Endothelial cell of umbilical vein (primary cell): Measurements from ENCODE around the gene METTL9. TPM values are rescaled to one million over a fixed set of nuclear protein-coding genes. Genes with fewer than 3 reads are reported as not detected.

Experiments
- BruUV-seq: library from RNA; stranded (reverse); fragments of 400-500 nt; replicated peaks from 2 replicates; lab custom pipeline; 2021; lab: Mats Ljungman, UMichigan
- CTCF ChIA-PET: fragments of 300-600, 350-600 bp; sonication (Branson Sonifier 250); formaldehyde crosslinking; loops from one replicate; lab custom pipeline; 2021; ENCODE audit warnings: antibody characterized with exemption, inconsistent platforms; lab: Charles Lee
- POLR2A ChIA-PET: fragments of 300-600, 350-600 bp; sonication (Branson Sonifier 250); formaldehyde crosslinking; loops from one replicate; lab custom pipeline; 2021; ENCODE audit warnings: antibody characterized with exemption, inconsistent platforms; lab: Charles Lee
- DNase-seq: peaks from one replicate; pipeline ENCODE4 v3.0.0-alpha.2; 2011; ENCODE audit warnings: low read depth, low spot score
- FAIRE-seq: peaks from 2 replicates; lab custom pipeline; 2011; peaks lifted over from hg19 to GRCh38; lab: Jason Lieb, UNC
- H2AFZ ChIP-seq: 2 replicates; pipeline ENCODE4 v1.6.0; 2012; ENCODE audit warnings: low read depth, low read length, control low read depth, inconsistent platforms
- H3K27ac ChIP-seq: 2 replicates; pipeline ENCODE4 v1.5.1; 2011; ENCODE audit warnings: low read depth, mild to moderate bottlenecking, control low read depth, low read length, moderate library complexity; ENCODE audit not compliant: insufficient read depth
- H3K27me3 ChIP-seq, 2 experiments: 2 replicates each; pipeline versions ENCODE4 v1.6.0 to v1.6.1; 2011; ENCODE audit warnings: low read length in 2 of 2, mixed read lengths in 1 of 2; ENCODE audit not compliant: control insufficient read depth in 2 of 2, insufficient read depth in 2 of 2
- H3K36me3 ChIP-seq, 2 experiments: 2 replicates in 1 of 2; 3 replicates in 1 of 2; pipeline ENCODE4 v1.5.1; 2011; ENCODE audit warnings: low read length in 2 of 2, mild to moderate bottlenecking in 1 of 2, moderate library complexity in 1 of 2; ENCODE audit not compliant: control insufficient read depth in 2 of 2, insufficient read depth in 2 of 2; ENCODE audit errors: extremely low read depth in 1 of 2
- H3K4me1 ChIP-seq: 3 replicates; pipeline ENCODE4 v1.5.1; 2011; ENCODE audit warnings: mild to moderate bottlenecking, low read length; ENCODE audit not compliant: control insufficient read depth, insufficient read depth; ENCODE audit errors: extremely low read depth
- H3K4me2 ChIP-seq: 2 replicates; pipeline ENCODE4 v1.6.1; 2011; ENCODE audit warnings: low read length, control low read depth, mixed read lengths; ENCODE audit not compliant: insufficient read depth
- H3K4me3 ChIP-seq, 3 experiments: fragments of 200-600 bp in 1 of 3; sonication (generic), shearing (Covaris generic) in 1 of 3; replicated peaks in 1 of 3; 2 replicates each; pipeline ENCODE4 v1.5.1; 2011 to 2016; ENCODE audit warnings: control low read depth in 3 of 3, low read length in 3 of 3, mild to moderate bottlenecking in 2 of 3, inconsistent platforms in 1 of 3, low read depth in 1 of 3, moderate library complexity in 1 of 3; ENCODE audit not compliant: insufficient read depth in 1 of 3
- H3K79me2 ChIP-seq: 2 replicates; pipeline ENCODE4 v1.6.0; 2012; ENCODE audit warnings: low read length, inconsistent platforms; ENCODE audit not compliant: control insufficient read depth, insufficient read depth
- H3K9ac ChIP-seq: replicated peaks from 2 replicates; pipeline ENCODE3; 2011; ENCODE audit warnings: low read length, control low read depth; ENCODE audit not compliant: insufficient read depth; ENCODE audit errors: extremely low read depth
- H3K9me1 ChIP-seq: replicated peaks from 3 replicates; pipeline ENCODE4 v1.6.0; 2011; ENCODE audit warnings: mild to moderate bottlenecking, low read length; ENCODE audit not compliant: control insufficient read depth, insufficient read depth; ENCODE audit errors: extremely low read depth
- H3K9me3 ChIP-seq: replicated peaks from 2 replicates; pipeline ENCODE4 v1.5.1; 2012; ENCODE audit warnings: low read length, inconsistent platforms; ENCODE audit not compliant: control insufficient read depth, insufficient read depth
- H4K20me1 ChIP-seq: replicated peaks from 2 replicates; pipeline ENCODE3; 2011; ENCODE audit warnings: mild to moderate bottlenecking, low read length; ENCODE audit not compliant: control insufficient read depth, insufficient read depth; ENCODE audit errors: extremely low read depth
- EZH2 ChIP-seq: IDR thresholded peaks from 2 replicates; pipeline ENCODE4 v1.6.1; 2012; ENCODE audit warnings: borderline replicate concordance, low read depth, mild to moderate bottlenecking, moderate library complexity, low read length, inconsistent platforms; ENCODE audit not compliant: severe bottlenecking
- FOS ChIP-seq: IDR thresholded peaks from 2 replicates; pipeline ENCODE4 v1.6.1; 2011; ENCODE audit warnings: mild to moderate bottlenecking, low read length, moderate library complexity, borderline replicate concordance; ENCODE audit not compliant: insufficient read depth
- GATA2 ChIP-seq: IDR thresholded peaks from 2 replicates; pipeline ENCODE4 v1.7.0; 2011; ENCODE audit warnings: low read depth, mild to moderate bottlenecking, moderate library complexity, mixed read lengths, low read length; ENCODE audit not compliant: insufficient read length, insufficient read depth
- JUN ChIP-seq: IDR thresholded peaks from 2 replicates; pipeline ENCODE4 v1.6.1; 2011; ENCODE audit warnings: borderline replicate concordance, low read depth; ENCODE audit not compliant: insufficient read length, insufficient read depth
- MAX ChIP-seq: IDR thresholded peaks from 2 replicates; pipeline ENCODE4 v1.6.1; 2011; ENCODE audit not compliant: insufficient read depth, insufficient read length
- MYC ChIP-seq: IDR thresholded peaks from one replicate; pipeline ENCODE4 v1.6.1; 2011; ENCODE audit warnings: mild to moderate bottlenecking, low read depth, low read length
- POLR2A ChIP-seq: IDR thresholded peaks from 2 replicates; pipeline ENCODE4 v1.6.1; 2012; ENCODE audit warnings: low read depth, mild to moderate bottlenecking, control low read depth, low read length
- POLR2AphosphoS5 ChIP-seq: IDR thresholded peaks from 2 replicates; pipeline ENCODE4 v1.6.1; 2012; ENCODE audit warnings: low read depth, mild to moderate bottlenecking, control low read depth, low read length, moderate library complexity; ENCODE audit not compliant: insufficient read depth
- dilution Hi-C: fragments of 300-500 bp; cut with MboI; formaldehyde crosslinking; loops from one replicate; pipeline ENCODE4 v1.15.0; 2019; ENCODE audit warnings: low sequenced_read_pairs; ENCODE audit not compliant: extremely low pct_ligation_motif_present
- intact Hi-C: fragments of 100-400 bp; cut with micrococcal nuclease; formaldehyde crosslinking; loops from one replicate; pipeline ENCODE4 v1.10.0; 2022
- polyA plus RNA-seq, 4 experiments: library from polyadenylated mRNA; depleted of rRNA in 3 of 4; stranded (reverse) in 3 of 4; unstranded in 1 of 4; fragments of >200 nt; gene quantifications; 2 replicates each; pipeline versions ENCODE4 v1.2.1 to v1.2.3, GENCODE V29; 2011 to 2012; ENCODE audit warnings: missing spikeins in 1 of 4
- total RNA-seq: library from RNA; stranded (reverse); gene quantifications from 2 replicates; pipeline ENCODE4 v1.2.3, GENCODE V29; 2021
- TF ChIP-seq, protein P1 (sequence below), 2 donors: IDR thresholded peaks; 1 replicate in 1 of 2; 2 replicates in 1 of 2; pipeline ENCODE4 v1.5.1; 2011; ENCODE audit warnings: low read length in 2 of 2, mild to moderate bottlenecking in 2 of 2, moderate library complexity in 2 of 2, control low read depth in 1 of 2, inconsistent platforms in 1 of 2, low read depth in 1 of 2; ENCODE audit not compliant: insufficient read depth in 1 of 2; ENCODE audit errors: extremely low read depth in 1 of 2

The METTL9 gene
- total and polyA plus RNA-seq, 2 donors (not counting 3 experiments of a cell fraction or from before 2014, with no cell fraction given) = 53.8 to 121 TPM

GRCh38 chr16:21593530-21594289 is 5.7 kb upstream of the METTL9 start:
- Histone ChIP-seq H3K27ac (no peak overlapping the region), H3K27me3 (peaks cover 0 to 5% of the 10 kb centered on the region in 2 experiments), H3K9ac (no peak overlapping the region), H3K4me3 (no peak overlapping the region), H2AFZ (no peak overlapping the region), H3K4me1 (peaks cover 5% of the 10 kb centered on the region), H3K36me3 (no peaks in the 10 kb centered on the region), H3K9me3 (no peaks in the 10 kb centered on the region), H3K9me1 (no peaks in the 10 kb centered on the region), H3K79me2 (no peaks in the 10 kb centered on the region), H3K4me2 (no peak overlapping the region), H4K20me1 (no peaks in the 10 kb centered on the region)
- DNase-seq (no peak), FAIRE-seq (no peak)
- TF ChIP-seq GATA2 (no peak), POLR2AphosphoS5 (no peak), FOS (no peak), JUN (no peak), MYC (no peak), EZH2 (no peak), MAX (no peak), POLR2A (no peak)
- TF ChIP-seq, protein P1, sequence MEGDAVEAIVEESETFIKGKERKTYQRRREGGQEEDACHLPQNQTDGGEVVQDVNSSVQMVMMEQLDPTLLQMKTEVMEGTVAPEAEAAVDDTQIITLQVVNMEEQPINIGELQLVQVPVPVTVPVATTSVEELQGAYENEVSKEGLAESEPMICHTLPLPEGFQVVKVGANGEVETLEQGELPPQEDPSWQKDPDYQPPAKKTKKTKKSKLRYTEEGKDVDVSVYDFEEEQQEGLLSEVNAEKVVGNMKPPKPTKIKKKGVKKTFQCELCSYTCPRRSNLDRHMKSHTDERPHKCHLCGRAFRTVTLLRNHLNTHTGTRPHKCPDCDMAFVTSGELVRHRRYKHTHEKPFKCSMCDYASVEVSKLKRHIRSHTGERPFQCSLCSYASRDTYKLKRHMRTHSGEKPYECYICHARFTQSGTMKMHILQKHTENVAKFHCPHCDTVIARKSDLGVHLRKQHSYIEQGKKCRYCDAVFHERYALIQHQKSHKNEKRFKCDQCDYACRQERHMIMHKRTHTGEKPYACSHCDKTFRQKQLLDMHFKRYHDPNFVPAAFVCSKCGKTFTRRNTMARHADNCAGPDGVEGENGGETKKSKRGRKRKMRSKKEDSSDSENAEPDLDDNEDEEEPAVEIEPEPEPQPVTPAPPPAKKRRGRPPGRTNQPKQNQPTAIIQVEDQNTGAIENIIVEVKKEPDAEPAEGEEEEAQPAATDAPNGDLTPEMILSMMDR (IDR thresholded peaks at IDR 0.05; ENCODE audit: extremely low read depth in 1 of 2, insufficient read depth in 1 of 2, low read depth in 1 of 2, low read length in 2 of 2) = no peak
- no TSS peak for BruUV-seq
- intact Hi-C loops (no loop called here), dilution Hi-C loops (no loop called here)
- CTCF ChIA-PET = interaction anchor here (0.9 to 3.1 kb wide), 3 partner anchors 9 to 108 kb away, joined by 3 to 8 read pairs (median 3); no protein-coding TSS in a partner anchor
- POLR2A ChIA-PET = interaction anchor here (0.6 kb wide), 1 partner anchor 414 kb away, joined by 3 read pairs; no protein-coding TSS in a partner anchor
